T-helper 1 cell treated with Interleukin-12 subunit alpha and Interleukin-12 subunit beta and Interleukin-4 antibody, amounts not matched to agents 30 μg/mL and 1 μg/mL, for 36 hours (primary cell): ENCODE results near the gene RANBP10.

Experiments used
- H3K27ac Mint-ChIP-seq: one replicate; pipeline ENCODE4 v1.8.0; 2021; ENCODE audit warnings: mild to moderate bottlenecking, mixed read lengths
- H3K27me3 Mint-ChIP-seq: one replicate; pipeline ENCODE4 v1.8.0; 2021; ENCODE audit warnings: low read depth, mixed read lengths
- H3K36me3 Mint-ChIP-seq: one replicate; pipeline ENCODE4 v1.8.0; 2021; ENCODE audit warnings: low read depth, mixed read lengths
- H3K4me1 Mint-ChIP-seq: one replicate; pipeline ENCODE4 v1.8.0; 2021; ENCODE audit warnings: low read depth, mixed read lengths
- H3K4me3 Mint-ChIP-seq: one replicate; pipeline ENCODE4 v1.8.0; 2021; ENCODE audit warnings: mild to moderate bottlenecking, moderate library complexity, mixed read lengths
- H3K9me3 Mint-ChIP-seq: one replicate; pipeline ENCODE4 v1.8.0; 2021; ENCODE audit warnings: mixed read lengths

The RANBP10 gene

GRCh38 chr16:67779256-67780014, 26.9 kb downstream of the RANBP10 start:
- Mint-ChIP-seq H3K36me3 (peaks cover 11% of the 10 kb centered on the region), H3K27ac (peak overlapping the region; percentile 38), H3K9me3 (no peaks in the 10 kb centered on the region), H3K27me3 (no peaks in the 10 kb centered on the region), H3K4me3 (no peak overlapping the region), H3K4me1 (peaks cover 28% of the 10 kb centered on the region)

GRCh38 chr16:67775273-67775672, 31.1 kb downstream of the RANBP10 start:
- H3K36me3 Mint-ChIP-seq: peaks cover 16% of the 10 kb centered on the region
- H3K27ac Mint-ChIP-seq: no peak overlapping the region
- H3K27me3 Mint-ChIP-seq: no peaks in the 10 kb centered on the region
- no peak overlapping the region for H3K4me3 Mint-ChIP-seq
- H3K4me1 Mint-ChIP-seq: peaks cover 16% of the 10 kb centered on the region
- H3K9me3 Mint-ChIP-seq: no peaks in the 10 kb centered on the region

- no peak overlapping the region for H3K4me3 Mint-ChIP-seq
- H3K36me3 Mint-ChIP-seq: peaks cover 20% of the 10 kb centered on the region
- no peak overlapping the region for H3K27ac Mint-ChIP-seq
- H3K9me3 Mint-ChIP-seq: no peaks in the 10 kb centered on the region
- H3K27me3 Mint-ChIP-seq: no peaks in the 10 kb centered on the region
- peaks cover 14% of the 10 kb centered on the region for H3K4me1 Mint-ChIP-seq
Measured at GRCh38 chr16:67774457-67774853, 31.9 kb downstream of the RANBP10 start.

- Mint-ChIP-seq H3K9me3 (no peaks in the 10 kb centered on the region), H3K4me1 (peaks cover 13% of the 10 kb centered on the region), H3K4me3 (no peak overlapping the region), H3K27ac (no peak overlapping the region), H3K36me3 (peaks cover 20% of the 10 kb centered on the region), H3K27me3 (no peaks in the 10 kb centered on the region)
Measured at GRCh38 chr16:67773569-67774456, 32.5 kb downstream of the RANBP10 start.

- Mint-ChIP-seq H3K27ac (no peak overlapping the region), H3K27me3 (no peaks in the 10 kb centered on the region), H3K4me1 (peaks cover 13% of the 10 kb centered on the region), H3K4me3 (no peak overlapping the region), H3K9me3 (no peaks in the 10 kb centered on the region), H3K36me3 (peaks cover 19% of the 10 kb centered on the region)
Measured at GRCh38 chr16:67773099-67773498, 33.3 kb downstream of the RANBP10 start.

GRCh38 chr16:67770346-67770991, 35.9 kb downstream of the RANBP10 start:
- no peak overlapping the region for H3K4me3 Mint-ChIP-seq
- H3K27ac Mint-ChIP-seq: no peak overlapping the region
- peaks cover 21% of the 10 kb centered on the region for H3K36me3 Mint-ChIP-seq
- H3K27me3 Mint-ChIP-seq: no peaks in the 10 kb centered on the region
- peaks cover 11% of the 10 kb centered on the region for H3K4me1 Mint-ChIP-seq
- H3K9me3 Mint-ChIP-seq: no peaks in the 10 kb centered on the region

- no peak overlapping the region for H3K4me3 Mint-ChIP-seq
- H3K9me3 Mint-ChIP-seq: no peaks in the 10 kb centered on the region
- H3K27me3 Mint-ChIP-seq: no peaks in the 10 kb centered on the region
- peaks cover 19% of the 10 kb centered on the region for H3K36me3 Mint-ChIP-seq
- H3K4me1 Mint-ChIP-seq: peaks cover 10% of the 10 kb centered on the region
- no peak overlapping the region for H3K27ac Mint-ChIP-seq
Measured at GRCh38 chr16:67767953-67768352, 38.4 kb downstream of the RANBP10 start.

GRCh38 chr16:67766291-67766690, 40.1 kb downstream of the RANBP10 start:
- H3K27ac Mint-ChIP-seq: no peak overlapping the region
- no peaks in the 10 kb centered on the region for H3K27me3 Mint-ChIP-seq
- H3K36me3 Mint-ChIP-seq: peaks cover 11% of the 10 kb centered on the region
- H3K4me1 Mint-ChIP-seq: peaks cover 5% of the 10 kb centered on the region
- no peaks in the 10 kb centered on the region for H3K9me3 Mint-ChIP-seq
- no peak overlapping the region for H3K4me3 Mint-ChIP-seq

GRCh38 chr16:67764158-67764667, 42.1 kb downstream of the RANBP10 start:
- H3K4me3 Mint-ChIP-seq: no peak overlapping the region
- H3K27me3 Mint-ChIP-seq: no peaks in the 10 kb centered on the region
- no peaks in the 10 kb centered on the region for H3K9me3 Mint-ChIP-seq
- H3K4me1 Mint-ChIP-seq: peaks cover 14% of the 10 kb centered on the region
- H3K36me3 Mint-ChIP-seq: peaks cover 4% of the 10 kb centered on the region
- H3K27ac Mint-ChIP-seq: no peak overlapping the region

- peaks cover 14% of the 10 kb centered on the region for H3K4me1 Mint-ChIP-seq
- no peak overlapping the region for H3K27ac Mint-ChIP-seq
- no peaks in the 10 kb centered on the region for H3K27me3 Mint-ChIP-seq
- H3K4me3 Mint-ChIP-seq: no peak overlapping the region
- H3K36me3 Mint-ChIP-seq: peaks cover 4% of the 10 kb centered on the region
- no peaks in the 10 kb centered on the region for H3K9me3 Mint-ChIP-seq
Measured at GRCh38 chr16:67763066-67763465, 43.3 kb downstream of the RANBP10 start.

GRCh38 chr16:67762385-67762784, 44.0 kb downstream of the RANBP10 start:
- Mint-ChIP-seq H3K27me3 (no peaks in the 10 kb centered on the region), H3K27ac (no peak overlapping the region), H3K4me3 (no peak overlapping the region), H3K36me3 (peaks cover 4% of the 10 kb centered on the region), H3K4me1 (peaks cover 14% of the 10 kb centered on the region), H3K9me3 (no peaks in the 10 kb centered on the region)

GRCh38 chr16:67761924-67762323, 44.4 kb downstream of the RANBP10 start:
- no peaks in the 10 kb centered on the region for H3K27me3 Mint-ChIP-seq
- no peak overlapping the region for H3K27ac Mint-ChIP-seq
- H3K4me1 Mint-ChIP-seq: peaks cover 14% of the 10 kb centered on the region
- peaks cover 4% of the 10 kb centered on the region for H3K36me3 Mint-ChIP-seq
- H3K9me3 Mint-ChIP-seq: no peaks in the 10 kb centered on the region
- no peak overlapping the region for H3K4me3 Mint-ChIP-seq

GRCh38 chr16:67760956-67761230, 45.5 kb downstream of the RANBP10 start:
- peaks cover 2% of the 10 kb centered on the region for H3K36me3 Mint-ChIP-seq
- no peaks in the 10 kb centered on the region for H3K27me3 Mint-ChIP-seq
- no peaks in the 10 kb centered on the region for H3K9me3 Mint-ChIP-seq
- no peak overlapping the region for H3K4me3 Mint-ChIP-seq
- peaks cover 14% of the 10 kb centered on the region for H3K4me1 Mint-ChIP-seq
- peak overlapping the region; percentile 69 for H3K27ac Mint-ChIP-seq

GRCh38 chr16:67760206-67760955, 46.0 kb downstream of the RANBP10 start:
- H3K4me3 Mint-ChIP-seq: no peak overlapping the region
- peak overlapping the region; percentile 69 for H3K27ac Mint-ChIP-seq
- H3K9me3 Mint-ChIP-seq: no peaks in the 10 kb centered on the region
- H3K4me1 Mint-ChIP-seq: peaks cover 14% of the 10 kb centered on the region
- no peaks in the 10 kb centered on the region for H3K27me3 Mint-ChIP-seq
- H3K36me3 Mint-ChIP-seq: peaks cover 2% of the 10 kb centered on the region
